BLaER1 (cell line): ENCODE results near the gene CDRT15.
"Not testable (repeated sequence)": the region's sequence is repeated elsewhere in the genome, so short reads cannot be mapped to it uniquely, and the experiment has no call there.

ENCODE experiments used
- H3K27ac ChIP-seq: shearing (Covaris generic); formaldehyde crosslinking; 2 replicates; pipeline ENCODE4 v1.8.1; 2022
- H3K27me3 ChIP-seq: shearing (Covaris generic); formaldehyde crosslinking; 2 replicates; pipeline ENCODE4 v1.8.1; 2022
- H3K36me3 ChIP-seq: shearing (Covaris generic); formaldehyde crosslinking; 2 replicates; pipeline ENCODE4 v1.8.1; 2022
- H3K4me1 ChIP-seq: shearing (Covaris generic); formaldehyde crosslinking; 2 replicates; pipeline ENCODE4 v1.8.1; 2022
- H3K4me2 ChIP-seq: shearing (Covaris generic); formaldehyde crosslinking; 2 replicates; pipeline ENCODE4 v1.8.1; 2022
- H3K4me3 ChIP-seq: shearing (Covaris generic); formaldehyde crosslinking; 2 replicates; pipeline ENCODE4 v1.8.1; 2022
- H3K9ac ChIP-seq: shearing (Covaris generic); formaldehyde crosslinking; 2 replicates; pipeline ENCODE4 v1.8.1; 2022
- H3K9me3 ChIP-seq: shearing (Covaris generic); formaldehyde crosslinking; 2 replicates; pipeline ENCODE4 v1.8.1; 2022
- H4K20me1 ChIP-seq: shearing (Covaris generic); formaldehyde crosslinking; 2 replicates; pipeline ENCODE4 v1.8.1; 2022
- Cebpa-rat ChIP-seq: shearing (Covaris generic); IDR thresholded peaks from 2 replicates; pipeline ENCODE4 v1.8.1; 2022

The CDRT15 gene

GRCh38 chr17:14236762-14237161, at the start of gene CDRT15:
TSS of gene CDRT15 (minus strand) at chr17:14236862. CDS start at chr17:14236833, 29 bp downstream.
- not testable (repeated sequence) for H3K36me3 ChIP-seq, H3K4me2 ChIP-seq, H3K9me3 ChIP-seq, H3K4me3 ChIP-seq, H3K9ac ChIP-seq, H3K27me3 ChIP-seq, H3K27ac ChIP-seq, H4K20me1 ChIP-seq, H3K4me1 ChIP-seq

GRCh38 chr17:14282726-14283125, 46.1 kb upstream of the CDRT15 start:
- Histone ChIP-seq H3K9me3 (peaks cover 3% of the 10 kb centered on the region; the same call in 1 of the 2 replicates), H3K36me3 (no peaks in the 10 kb centered on the region), H3K4me2 (no peak overlapping the region), H4K20me1 (no peaks in the 10 kb centered on the region), H3K4me3 (no peak overlapping the region), H3K9ac (no peak overlapping the region), H3K27me3 (no peaks in the 10 kb centered on the region), H3K27ac (no peak overlapping the region), H3K4me1 (peaks cover 9% of the 10 kb centered on the region)
- no peak for TF ChIP-seq Cebpa-rat

GRCh38 chr17:14281530-14281929, 44.9 kb upstream of the CDRT15 start:
- no peak overlapping the region for H3K27ac ChIP-seq
- no peak overlapping the region for H3K4me3 ChIP-seq
- no peak overlapping the region for H3K9ac ChIP-seq
- peaks cover 9% of the 10 kb centered on the region for H3K4me1 ChIP-seq
- H3K27me3 ChIP-seq: no peaks in the 10 kb centered on the region
- H3K4me2 ChIP-seq: no peak overlapping the region
- no peaks in the 10 kb centered on the region for H3K36me3 ChIP-seq
- no peak for TF ChIP-seq Cebpa-rat
- peaks cover 3% of the 10 kb centered on the region; the same call in 1 of the 2 replicates for H3K9me3 ChIP-seq
- H4K20me1 ChIP-seq: no peaks in the 10 kb centered on the region

- no peaks in the 10 kb centered on the region for H3K27me3 ChIP-seq
- H3K36me3 ChIP-seq: no peaks in the 10 kb centered on the region
- H3K4me1 ChIP-seq: peaks cover 9% of the 10 kb centered on the region
- H3K4me3 ChIP-seq: no peak overlapping the region
- H3K9ac ChIP-seq: no peak overlapping the region
- H3K4me2 ChIP-seq: no peak overlapping the region
- TF ChIP-seq Cebpa-rat: no peak
- H4K20me1 ChIP-seq: no peaks in the 10 kb centered on the region
- H3K27ac ChIP-seq: no peak overlapping the region
- H3K9me3 ChIP-seq: peaks cover 5% of the 10 kb centered on the region; the same call in 1 of the 2 replicates
Observed at GRCh38 chr17:14276535-14277250, 40.0 kb upstream of the CDRT15 start.

- Histone ChIP-seq H3K36me3 (no peaks in the 10 kb centered on the region), H3K9ac (no peak overlapping the region), H3K9me3 (peaks cover 4% of the 10 kb centered on the region; the same call in 1 of the 2 replicates), H3K4me1 (no peaks in the 10 kb centered on the region), H3K27ac (no peak overlapping the region), H3K4me2 (no peak overlapping the region), H3K4me3 (no peak overlapping the region), H3K27me3 (no peaks in the 10 kb centered on the region), H4K20me1 (no peaks in the 10 kb centered on the region)
- TF ChIP-seq Cebpa-rat: no peak
Observed at GRCh38 chr17:14270508-14270907, 33.8 kb upstream of the CDRT15 start.

GRCh38 chr17:14269473-14269872, 32.8 kb upstream of the CDRT15 start:
- Histone ChIP-seq H3K36me3 (no peaks in the 10 kb centered on the region), H3K27ac (no peak overlapping the region), H3K4me1 (no peaks in the 10 kb centered on the region), H3K9me3 (no peaks in the 10 kb centered on the region; the same call in 1 of the 2 replicates), H3K4me2 (no peak overlapping the region), H3K9ac (no peak overlapping the region), H3K27me3 (no peaks in the 10 kb centered on the region), H3K4me3 (no peak overlapping the region), H4K20me1 (no peaks in the 10 kb centered on the region)
- TF ChIP-seq Cebpa-rat: no peak

- no peaks in the 10 kb centered on the region for H3K27me3 ChIP-seq
- no peaks in the 10 kb centered on the region for H3K9me3 ChIP-seq
- TF ChIP-seq Cebpa-rat: no peak
- H3K4me1 ChIP-seq: no peaks in the 10 kb centered on the region
- no peak overlapping the region for H3K4me3 ChIP-seq
- H4K20me1 ChIP-seq: no peaks in the 10 kb centered on the region
- no peaks in the 10 kb centered on the region for H3K36me3 ChIP-seq
- no peak overlapping the region for H3K27ac ChIP-seq
- H3K4me2 ChIP-seq: no peak overlapping the region
- no peak overlapping the region for H3K9ac ChIP-seq
Observed at GRCh38 chr17:14268264-14268663, 31.6 kb upstream of the CDRT15 start.

- H3K4me2 ChIP-seq: no peak overlapping the region
- no peak for TF ChIP-seq Cebpa-rat
- H3K27me3 ChIP-seq: no peaks in the 10 kb centered on the region
- H3K9me3 ChIP-seq: peaks cover 7% of the 10 kb centered on the region; the same call in 1 of the 2 replicates
- H3K9ac ChIP-seq: no peak overlapping the region
- no peak overlapping the region for H3K4me3 ChIP-seq
- H4K20me1 ChIP-seq: no peaks in the 10 kb centered on the region
- H3K27ac ChIP-seq: no peak overlapping the region
- no peaks in the 10 kb centered on the region for H3K4me1 ChIP-seq
- no peaks in the 10 kb centered on the region for H3K36me3 ChIP-seq
Observed at GRCh38 chr17:14261406-14261805, 24.7 kb upstream of the CDRT15 start.

- TF ChIP-seq Cebpa-rat: no peak
- H3K27me3 ChIP-seq: no peaks in the 10 kb centered on the region
- H3K4me2 ChIP-seq: no peak overlapping the region
- no peaks in the 10 kb centered on the region for H3K9me3 ChIP-seq
- H4K20me1 ChIP-seq: no peaks in the 10 kb centered on the region
- H3K4me1 ChIP-seq: no peaks in the 10 kb centered on the region
- no peak overlapping the region for H3K4me3 ChIP-seq
- H3K9ac ChIP-seq: no peak overlapping the region
- no peaks in the 10 kb centered on the region for H3K36me3 ChIP-seq
- H3K27ac ChIP-seq: no peak overlapping the region
Observed at GRCh38 chr17:14245629-14246028, 9.0 kb upstream of the CDRT15 start.

GRCh38 chr17:14245002-14245401, 8.3 kb upstream of the CDRT15 start:
- no peak for TF ChIP-seq Cebpa-rat
- Histone ChIP-seq H4K20me1 (no peaks in the 10 kb centered on the region), H3K9me3 (no peaks in the 10 kb centered on the region), H3K9ac (no peak overlapping the region), H3K4me2 (no peak overlapping the region), H3K27ac (no peak overlapping the region), H3K36me3 (no peaks in the 10 kb centered on the region), H3K4me3 (no peak overlapping the region), H3K27me3 (no peaks in the 10 kb centered on the region), H3K4me1 (no peaks in the 10 kb centered on the region)

GRCh38 chr17:14239271-14239670, 2.6 kb upstream of the CDRT15 start:
- H3K9ac ChIP-seq, H3K4me3 ChIP-seq, H3K27me3 ChIP-seq, H3K4me1 ChIP-seq, H3K36me3 ChIP-seq, H3K4me2 ChIP-seq, H3K27ac ChIP-seq, H3K9me3 ChIP-seq, H4K20me1 ChIP-seq: not testable (repeated sequence)

- H3K27me3 ChIP-seq, H3K9ac ChIP-seq, H4K20me1 ChIP-seq, H3K9me3 ChIP-seq, H3K27ac ChIP-seq, H3K4me3 ChIP-seq, H3K4me2 ChIP-seq, H3K4me1 ChIP-seq, H3K36me3 ChIP-seq: not testable (repeated sequence)
Observed at GRCh38 chr17:14236032-14236431, 630 bp downstream of the CDRT15 start.

GRCh38 chr17:14235047-14235446, 1.6 kb downstream of the CDRT15 start:
- H3K4me2 ChIP-seq, H3K4me1 ChIP-seq, H3K9me3 ChIP-seq, H3K36me3 ChIP-seq, H3K27ac ChIP-seq, H3K4me3 ChIP-seq, H3K27me3 ChIP-seq, H4K20me1 ChIP-seq, H3K9ac ChIP-seq: not testable (repeated sequence)

GRCh38 chr17:14231187-14231586, 5.5 kb downstream of the CDRT15 start:
- not testable (repeated sequence) for H3K9ac ChIP-seq, H3K36me3 ChIP-seq, H3K4me3 ChIP-seq, H4K20me1 ChIP-seq, H3K4me2 ChIP-seq, H3K4me1 ChIP-seq, H3K9me3 ChIP-seq, H3K27me3 ChIP-seq, H3K27ac ChIP-seq
